HG03571 (cell line): ENCODE measurements around the gene PSMC3IP.

Source experiments
- ATAC-seq: cut with Tn5 transposase; IDR thresholded peaks from one replicate; pipeline ENCODE4 v1.9.1; 2021; ENCODE audit not compliant: unreplicated experiment

PSMC3IP gene

GRCh38 chr17:42586514-42587230 lies 9.1 kb upstream of the PSMC3IP start:
- no peak for ATAC-seq

GRCh38 chr17:42585353-42585752 lies 7.8 kb upstream of the PSMC3IP start:
- no peak for ATAC-seq

- no peak for ATAC-seq
Observed at GRCh38 chr17:42584880-42585279, 7.4 kb upstream of the PSMC3IP start.

- no peak for ATAC-seq
Observed at GRCh38 chr17:42581744-42582270, 4.3 kb upstream of the PSMC3IP start.

- ATAC-seq: no peak
Observed at GRCh38 chr17:42579794-42580551, 2.4 kb upstream of the PSMC3IP start.

- no peak for ATAC-seq
Observed at GRCh38 chr17:42578282-42578869, 847 bp upstream of the PSMC3IP start.

- ATAC-seq: no peak
Observed at GRCh38 chr17:42577140-42577531, 393 bp downstream of the PSMC3IP start.

GRCh38 chr17:42574463-42574862 lies 3.1 kb downstream of the PSMC3IP start:
- ATAC-seq: no peak

GRCh38 chr17:42573095-42573494 lies 4.4 kb downstream of the PSMC3IP start:
- no peak for ATAC-seq

GRCh38 chr17:42571435-42572225 lies 5.9 kb downstream of the PSMC3IP start:
- no peak for ATAC-seq

- ATAC-seq: no peak
Observed at GRCh38 chr17:42568341-42569111, 9.0 kb downstream of the PSMC3IP start.

GRCh38 chr17:42566883-42567573 lies 10.5 kb downstream of the PSMC3IP start, which contains the start of gene MLX:
TSS of gene MLX (plus strand) at chr17:42567100. CDS start at chr17:42567125, 25 bp downstream.
- peak; percentile 47 for ATAC-seq

- no peak for ATAC-seq
Observed at GRCh38 chr17:42566215-42566882, 11.2 kb downstream of the PSMC3IP start.

- ATAC-seq: no peak
Observed at GRCh38 chr17:42565523-42566214, 11.9 kb downstream of the PSMC3IP start.

GRCh38 chr17:42564815-42565522 lies 12.6 kb downstream of the PSMC3IP start:
- ATAC-seq: no peak

GRCh38 chr17:42563950-42564349 lies 13.6 kb downstream of the PSMC3IP start:
- no peak for ATAC-seq

GRCh38 chr17:42563543-42563942 lies 14.0 kb downstream of the PSMC3IP start:
- no peak for ATAC-seq

GRCh38 chr17:42563143-42563509 lies 14.4 kb downstream of the PSMC3IP start:
- ATAC-seq: no peak
